Subcutaneous adipose tissue (tissue), 4 donors: Measurements from ENCODE around the gene MYL12A. TPM values are rescaled to one million over a fixed set of nuclear protein-coding genes. Genes with fewer than 3 reads are reported as not detected.

Experiments used
- CTCF ChIP-seq: fragments of 450-650 bp; IDR thresholded peaks from one replicate; pipeline ENCODE4 v1.5.1; 2016; ENCODE audit warnings: low read depth, mild to moderate bottlenecking, control low read depth, antibody characterized with exemption, moderate library complexity
- total RNA-seq, 4 donors: library from RNA; depleted of rRNA; stranded (reverse); fragments of >200 nt; gene quantifications; one replicate each; pipeline ENCODE4 v1.1.0, GENCODE V29; 2016

Gene MYL12A
- total RNA-seq, 4 donors from 2014 or later: 491 to 829 (median 530) TPM

DNA sequence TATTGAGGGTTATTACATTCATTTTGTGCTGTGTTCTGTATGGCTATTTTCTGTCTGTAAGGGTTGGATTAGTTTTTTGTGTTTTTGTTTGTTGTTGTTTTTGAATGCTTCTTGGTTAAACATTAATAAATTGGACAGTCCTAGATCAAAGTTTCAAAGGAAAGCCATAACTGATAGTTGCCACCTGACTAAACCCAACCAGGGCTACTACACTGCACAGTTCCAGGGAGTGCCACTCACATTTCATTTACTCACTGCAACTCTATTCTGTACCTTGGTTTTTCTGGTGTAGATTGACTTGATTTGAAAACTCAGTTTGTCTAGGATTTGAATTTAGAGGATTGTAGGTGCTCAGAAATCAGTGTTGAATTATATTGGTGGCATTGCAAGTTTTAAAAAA is 20.7 kb downstream of the MYL12A start:
- TF ChIP-seq CTCF: no peak

GRCh38 chr18:3269241-3269913 is 21.8 kb downstream of the MYL12A start:
- TF ChIP-seq CTCF: no peak

- no peak for TF ChIP-seq CTCF
Measured at GRCh38 chr18:3269914-3270299, 22.3 kb downstream of the MYL12A start.

DNA sequence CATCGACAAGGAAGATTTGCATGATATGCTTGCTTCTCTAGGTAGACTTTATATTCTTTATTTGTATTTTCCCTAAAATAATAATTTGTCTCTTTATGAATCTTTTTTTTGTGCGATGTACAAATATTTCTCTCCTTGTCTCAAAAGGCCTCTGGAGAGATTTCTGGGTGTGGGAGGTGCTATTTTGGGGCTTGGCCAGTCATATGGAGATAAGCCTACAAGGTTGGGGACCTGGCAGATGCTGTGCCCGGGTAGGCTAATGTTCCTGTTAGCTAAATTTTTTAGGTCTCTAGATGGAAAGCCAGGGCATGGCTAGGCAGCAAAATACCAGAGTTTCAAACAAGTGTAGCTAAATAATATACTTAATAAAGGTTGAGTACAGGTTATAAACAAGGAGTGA is 25.4 kb downstream of the MYL12A start:
- no peak for TF ChIP-seq CTCF

- no peak for TF ChIP-seq CTCF
Measured at GRCh38 chr18:3279201-3280185, 31.9 kb downstream of the MYL12A start.

GRCh38 chr18:3281456-3282400 is 34.1 kb downstream of the MYL12A start:
- no peak for TF ChIP-seq CTCF
